Body of pancreas (tissue), 4 donors: Measurements from ENCODE around the gene MYBPC1. TPM values are rescaled to one million over a fixed set of nuclear protein-coding genes. Genes with fewer than 3 reads are reported as not detected.
"Not testable (repeated sequence)": the region's sequence is repeated elsewhere in the genome, so short reads cannot be mapped to it uniquely, and the experiment has no call there.

ENCODE experiments used
- ATAC-seq: fragments of 150-250 bp; one replicate; pipeline ENCODE4 v1.9.1; 2016
- DNase-seq, 4 donors: peaks; one replicate each; pipeline ENCODE4 v3.0.0-alpha.2; 2019
- H3K27ac ChIP-seq, 4 donors: fragments of 200-600 bp; sonication (generic); 1 replicate in 3 of 4; 2 replicates in 1 of 4; pipeline versions ENCODE4 v1.5.1 to v1.6.1; 2016 to 2019; ENCODE audit warnings: mild to moderate bottlenecking in 1 of 4, mixed read lengths in 1 of 4, moderate library complexity in 1 of 4
- H3K27me3 ChIP-seq, 2 donors: fragments of 200-600 bp; sonication (generic); one replicate each; pipeline ENCODE4 v1.6.0; 2016; ENCODE audit warnings: mild to moderate bottlenecking in 1 of 2
- H3K36me3 ChIP-seq, 2 donors: fragments of 200-600 bp; sonication (generic); replicated peaks in 1 of 2; 2 replicates each; pipeline ENCODE4 v1.5.1; 2016; ENCODE audit warnings: low read depth in 2 of 2; ENCODE audit not compliant: insufficient read depth in 1 of 2
- H3K4me1 ChIP-seq: fragments of 200-600 bp; sonication (generic); one replicate; pipeline ENCODE4 v1.6.0; 2016
- H3K4me3 ChIP-seq, 2 donors: fragments of 200-600 bp; sonication (generic); 1 replicate in 1 of 2; 2 replicates in 1 of 2; pipeline ENCODE4 v1.5.1; 2016 to 2019
- H3K9me3 ChIP-seq, 3 donors: fragments of 200-600 bp; sonication (generic); 1 replicate in 2 of 3; 2 replicates in 1 of 3; pipeline ENCODE4 v1.5.1; 2016
- POLR2A ChIP-seq, 3 donors: fragments of 450-650 bp; IDR thresholded peaks; one replicate each; pipeline ENCODE4 v1.6.1; 2016; ENCODE audit warnings: antibody characterized with exemption in 3 of 3, mild to moderate bottlenecking in 2 of 3
- WGBS, 2 donors: methylation state at CpG; one replicate each; pipeline ENCODE4 v1.1.5; 2017; 5-methylcytosine and 5-hydroxymethylcytosine counted together
- intact Hi-C: fragments of 100-400 bp; cut with DNase I; formaldehyde crosslinking; loops from one replicate; pipeline ENCODE4 v1.15.1; 2023
- total RNA-seq, 2 donors: library from RNA; depleted of rRNA; stranded (reverse); fragments of >200 nt; gene quantifications; one replicate each; pipeline ENCODE4 v1.1.0, GENCODE V29; 2016
- TF ChIP-seq, protein P1 (sequence below), 7 experiments: fragments of 450-650 bp in 4 of 7; fragments of 200-600 bp in 3 of 7; sonication (generic) in 3 of 7; IDR thresholded peaks; one replicate each; pipeline ENCODE4 v1.5.1; 2016 to 2019; ENCODE audit warnings: antibody characterized with exemption in 7 of 7

The MYBPC1 gene
- total RNA-seq, 2 donors from 2014 or later: 0.66 to 0.78 TPM

DNA sequence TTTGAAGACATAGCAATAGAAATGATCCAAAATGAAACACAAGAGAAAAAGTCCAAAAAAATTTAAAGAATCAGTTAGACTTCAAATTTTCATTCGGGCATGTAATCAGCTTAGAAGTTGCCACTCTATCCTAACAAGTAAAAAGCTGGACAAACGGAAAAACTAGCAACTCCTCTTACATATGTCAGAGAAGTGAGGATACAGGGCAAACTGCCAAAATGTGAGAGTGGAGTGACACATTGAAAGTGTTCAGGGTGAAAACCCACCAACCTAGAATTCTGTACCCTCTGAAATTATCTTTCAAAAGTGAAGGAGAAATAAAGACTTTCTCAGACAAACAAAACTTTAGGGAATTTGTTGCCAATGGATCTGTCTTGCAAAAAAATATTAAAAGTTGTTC is 60.6 kb downstream of the MYBPC1 start:
- intact Hi-C loops: no loop called here

DNA sequence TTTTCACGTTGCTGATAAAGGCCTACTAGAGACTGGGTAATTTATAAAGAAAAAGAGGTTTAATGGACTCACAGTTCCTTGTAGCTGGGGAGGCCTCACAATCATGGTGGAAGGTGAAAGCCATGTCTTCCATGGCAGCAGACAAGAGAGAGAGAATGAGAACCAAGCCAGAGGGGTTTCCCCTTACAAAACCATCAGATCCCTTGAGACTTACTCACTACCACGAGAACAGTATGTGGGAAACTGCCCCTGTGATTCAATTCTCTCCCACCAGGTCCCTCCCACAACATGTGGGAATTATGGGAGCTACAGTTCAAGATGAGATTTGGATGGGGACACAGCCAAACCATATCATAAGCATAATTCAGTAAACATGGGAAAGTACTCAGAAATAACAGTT is 65.9 kb downstream of the MYBPC1 start:
- ATAC-seq, DNase-seq, intact Hi-C loops, H3K9me3 ChIP-seq, H3K27me3 ChIP-seq, H3K27ac ChIP-seq, H3K4me1 ChIP-seq, H3K36me3 ChIP-seq, H3K4me3 ChIP-seq: not testable (repeated sequence)
- WGBS, 2 donors: 87 to 89% methylated on average over 2 of the region's 2 CpGs

More for the DNA sequence above, 60.6 kb downstream of the MYBPC1 start:
- H3K9me3 ChIP-seq: no peaks in the 10 kb centered on the region
- H3K36me3 ChIP-seq: no peaks in the 10 kb centered on the region
- no peak overlapping the region for H3K4me3 ChIP-seq
- TF ChIP-seq, protein P1, sequence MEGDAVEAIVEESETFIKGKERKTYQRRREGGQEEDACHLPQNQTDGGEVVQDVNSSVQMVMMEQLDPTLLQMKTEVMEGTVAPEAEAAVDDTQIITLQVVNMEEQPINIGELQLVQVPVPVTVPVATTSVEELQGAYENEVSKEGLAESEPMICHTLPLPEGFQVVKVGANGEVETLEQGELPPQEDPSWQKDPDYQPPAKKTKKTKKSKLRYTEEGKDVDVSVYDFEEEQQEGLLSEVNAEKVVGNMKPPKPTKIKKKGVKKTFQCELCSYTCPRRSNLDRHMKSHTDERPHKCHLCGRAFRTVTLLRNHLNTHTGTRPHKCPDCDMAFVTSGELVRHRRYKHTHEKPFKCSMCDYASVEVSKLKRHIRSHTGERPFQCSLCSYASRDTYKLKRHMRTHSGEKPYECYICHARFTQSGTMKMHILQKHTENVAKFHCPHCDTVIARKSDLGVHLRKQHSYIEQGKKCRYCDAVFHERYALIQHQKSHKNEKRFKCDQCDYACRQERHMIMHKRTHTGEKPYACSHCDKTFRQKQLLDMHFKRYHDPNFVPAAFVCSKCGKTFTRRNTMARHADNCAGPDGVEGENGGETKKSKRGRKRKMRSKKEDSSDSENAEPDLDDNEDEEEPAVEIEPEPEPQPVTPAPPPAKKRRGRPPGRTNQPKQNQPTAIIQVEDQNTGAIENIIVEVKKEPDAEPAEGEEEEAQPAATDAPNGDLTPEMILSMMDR (IDR thresholded peaks at IDR 0.05): no peak
- no peak for TF ChIP-seq POLR2A (IDR thresholded peaks at IDR 0.05)
- no peak overlapping the region for H3K27ac ChIP-seq
- no peaks in the 10 kb centered on the region for H3K4me1 ChIP-seq
- ATAC-seq (no peak), DNase-seq (no peak)
- 40 to 43% methylated on average over 2 of the region's 2 CpGs for WGBS, 2 donors
- H3K27me3 ChIP-seq: no peaks in the 10 kb centered on the region

DNA sequence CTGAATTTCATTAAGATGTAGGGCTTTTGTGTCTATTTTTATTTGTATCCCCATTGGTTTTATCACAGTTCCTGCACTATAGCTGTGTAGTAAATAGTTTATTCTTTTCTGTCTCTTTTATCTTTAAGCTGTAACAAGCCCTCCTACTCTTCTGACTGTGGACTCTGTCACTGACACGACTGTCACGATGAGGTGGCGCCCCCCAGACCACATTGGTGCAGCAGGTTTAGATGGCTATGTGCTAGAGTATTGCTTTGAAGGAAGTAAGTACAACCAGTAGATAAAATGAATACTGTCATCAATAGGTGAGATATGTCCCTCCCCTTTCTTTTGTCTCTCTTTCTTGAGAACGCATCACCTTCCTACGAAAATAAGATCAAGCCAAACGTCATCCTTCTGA is 68.5 kb downstream of the MYBPC1 start:
- Histone ChIP-seq H3K36me3 (no peaks in the 10 kb centered on the region), H3K27me3 (no peaks in the 10 kb centered on the region), H3K9me3 (no peaks in the 10 kb centered on the region), H3K4me1 (no peaks in the 10 kb centered on the region), H3K27ac (no peak overlapping the region), H3K4me3 (no peak overlapping the region)
- no peak for DNase-seq
- intact Hi-C loops: no loop called here
- no peak for TF ChIP-seq POLR2A (IDR thresholded peaks at IDR 0.05)
- TF ChIP-seq, protein P1 (IDR thresholded peaks at IDR 0.05): no peak
- no peak for ATAC-seq
- WGBS, 2 donors: 81 to 88% methylated on average over 6 of the region's 6 CpGs

DNA sequence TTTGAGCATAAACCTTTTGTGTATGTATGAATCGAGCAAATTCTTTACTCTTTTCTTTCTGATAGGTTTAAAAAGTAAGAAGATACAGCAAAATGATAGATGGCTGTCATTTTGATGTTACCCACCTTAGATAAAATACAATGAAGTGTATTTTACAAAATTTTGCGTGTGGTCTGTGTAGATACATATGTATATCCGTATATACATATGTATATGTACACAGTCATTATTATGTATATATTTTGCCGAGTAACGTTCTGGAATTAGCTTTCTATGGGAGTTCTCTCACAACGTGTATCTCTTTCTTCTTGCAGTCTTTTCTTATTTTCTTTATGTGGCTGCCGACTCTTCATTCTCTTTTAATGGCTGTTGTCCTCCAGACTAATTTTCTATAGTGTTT is 70.2 kb downstream of the MYBPC1 start:
- TF ChIP-seq, protein P1 (IDR thresholded peaks at IDR 0.05): no peak
- no peak for TF ChIP-seq POLR2A (IDR thresholded peaks at IDR 0.05)
- Histone ChIP-seq H3K27me3 (no peaks in the 10 kb centered on the region), H3K4me3 (no peak overlapping the region), H3K27ac (no peak overlapping the region), H3K36me3 (no peaks in the 10 kb centered on the region), H3K9me3 (no peaks in the 10 kb centered on the region), H3K4me1 (no peaks in the 10 kb centered on the region)
- DNase-seq (no peak), ATAC-seq (no peak)
- intact Hi-C loops: no loop called here
- WGBS, 2 donors: 71 to 74% methylated on average over 7 of the region's 7 CpGs

DNA sequence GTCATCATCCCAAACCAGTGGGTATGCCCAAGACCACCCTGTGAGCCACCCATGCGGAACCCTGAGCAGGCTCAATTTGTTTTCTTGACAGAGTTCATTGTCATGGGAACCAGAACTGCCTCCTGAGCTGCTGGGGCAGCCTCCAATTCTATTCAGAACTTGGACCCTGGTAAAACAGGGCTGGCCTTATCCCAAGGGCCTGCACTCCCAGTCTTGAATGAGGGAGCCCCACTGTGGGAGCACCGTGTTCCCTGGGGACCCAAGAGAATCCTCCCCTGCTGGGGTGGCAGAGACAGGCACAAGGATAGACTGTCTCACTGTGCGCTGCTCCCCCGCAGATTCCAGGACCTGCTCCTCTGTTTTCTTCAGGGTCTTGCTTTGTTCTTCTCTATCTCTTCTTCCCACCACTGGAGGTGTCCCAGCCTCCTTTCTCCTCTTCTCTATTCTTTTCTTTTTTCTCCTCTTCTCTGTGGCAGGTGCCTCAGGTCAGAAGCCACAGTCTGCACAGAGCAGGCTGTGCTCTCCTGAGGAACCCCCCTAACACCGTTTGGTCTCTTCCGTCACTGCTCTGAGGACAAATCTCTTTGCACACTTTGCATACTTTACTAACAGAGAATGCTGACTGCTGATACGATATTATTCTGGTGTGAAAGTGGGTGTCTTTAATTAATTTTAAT is 71.4 kb downstream of the MYBPC1 start:
- no peak for ATAC-seq

More for the DNA sequence above, 71.4 kb downstream of the MYBPC1 start:
- Histone ChIP-seq H3K4me3 (no peak overlapping the region), H3K4me1 (no peaks in the 10 kb centered on the region), H3K27me3 (no peaks in the 10 kb centered on the region), H3K27ac (no peak overlapping the region), H3K36me3 (no peaks in the 10 kb centered on the region), H3K9me3 (no peaks in the 10 kb centered on the region)
- TF ChIP-seq, protein P1 (IDR thresholded peaks at IDR 0.05): no peak
- no peak for TF ChIP-seq POLR2A (IDR thresholded peaks at IDR 0.05)
- 78 to 81% methylated on average over 7 of the region's 7 CpGs for WGBS, 2 donors
- no peak for DNase-seq
- intact Hi-C loops: no loop called here
